ENCODE results near the gene TTLL11. TPM values are rescaled to one million over a fixed set of nuclear protein-coding genes. Genes with fewer than 3 reads are reported as not detected.

TTLL11 gene
- total and polyA plus RNA-seq, 2 experiments from 2014 or later: 5.5 to 7.6 TPM

DNA sequence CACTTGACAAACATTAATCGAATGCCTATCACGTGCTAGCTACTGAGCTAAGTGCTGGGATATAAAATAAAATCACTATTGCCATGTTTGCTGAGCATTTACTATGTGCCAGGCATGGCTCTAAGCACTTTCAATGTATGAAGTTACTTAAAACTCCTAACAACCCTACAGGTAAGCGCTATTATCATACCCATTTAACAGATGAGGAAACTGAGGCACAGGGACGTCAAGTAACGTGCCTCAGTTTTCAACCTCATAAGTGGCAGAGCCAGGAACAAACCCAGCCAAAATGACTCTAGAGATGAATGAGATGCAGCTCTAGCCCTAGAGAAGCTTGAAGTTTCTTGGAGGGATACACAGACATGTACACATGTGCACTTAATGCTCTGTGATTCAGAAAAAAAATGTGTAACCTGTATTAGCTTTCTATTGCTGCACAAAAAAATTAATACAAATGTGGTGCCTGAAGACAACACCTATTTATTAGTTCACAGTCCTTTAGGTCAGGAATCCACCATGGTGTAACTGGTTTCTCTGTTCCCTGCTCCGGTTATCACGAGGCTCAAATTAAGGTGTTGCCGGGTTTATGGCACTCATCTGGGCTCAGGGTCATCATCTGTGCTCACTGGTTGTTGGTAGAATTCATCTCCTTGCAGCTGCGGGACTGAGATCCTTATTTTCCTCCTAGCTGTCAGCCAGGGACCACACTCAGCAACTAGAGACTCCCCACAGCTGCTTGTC lies 33.7 kb downstream of the TTLL11 start:
- TF ChIP-seq EZH2phosphoT487 (IDR thresholded peaks at IDR 0.05; ENCODE audit: low read depth, severe bottlenecking, unreplicated experiment): no peak
- Histone ChIP-seq H3K9me2 (replicated peaks; ENCODE audit: insufficient read depth) (no peaks in the 10 kb centered on the region), H3K27me3 (no peaks in the 10 kb centered on the region), H2AFZ (no peak overlapping the region), H4K20me1 (ENCODE audit: insufficient read depth, poor library complexity, severe bottlenecking) (no peaks in the 10 kb centered on the region), H3K4me3 (no peak overlapping the region), H3K4me2 (no peak overlapping the region), H3K4me1 (ENCODE audit: insufficient read depth) (no peaks in the 10 kb centered on the region), H3K9me3 (ENCODE audit: low read depth) (no peaks in the 10 kb centered on the region), H3K27ac (no peak overlapping the region), H3K79me2 (no peaks in the 10 kb centered on the region), H3K36me3 (replicated peaks; ENCODE audit: insufficient read depth, low read depth) (no peaks in the 10 kb centered on the region)
- whole genome bisulfite sequencing (ENCODE audit: low lambda C conversion rate, missing lambda C conversion rate): 93% methylated on average over 9 of the region's 9 CpGs
- DNase-seq (ENCODE audit: low spot score): no peak

DNA sequence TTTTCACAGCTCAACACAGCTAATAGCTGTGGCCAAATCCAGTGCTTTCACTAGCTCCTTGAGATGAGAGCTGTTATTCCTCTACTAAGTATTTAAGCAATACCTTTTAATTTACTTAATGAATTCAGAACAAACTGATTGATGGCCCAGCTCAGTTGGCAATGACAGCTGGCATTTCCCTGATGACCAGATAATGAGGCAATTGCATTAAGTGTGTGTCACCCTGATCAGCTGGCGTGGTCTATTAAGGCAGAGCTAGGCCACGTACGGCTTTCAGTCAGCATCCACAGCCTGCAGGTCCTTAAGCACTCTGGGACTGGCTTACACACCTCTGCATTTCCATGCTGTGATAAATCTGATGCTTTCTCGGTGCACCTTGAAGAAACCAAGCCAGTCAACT lies 34.4 kb downstream of the TTLL11 start:
- Histone ChIP-seq H4K20me1 (ENCODE audit: insufficient read depth, poor library complexity, severe bottlenecking) (no peaks in the 10 kb centered on the region), H3K27me3 (no peaks in the 10 kb centered on the region), H2AFZ (no peak overlapping the region), H3K27ac (no peak overlapping the region), H3K9me2 (replicated peaks; ENCODE audit: insufficient read depth) (no peaks in the 10 kb centered on the region), H3K4me1 (ENCODE audit: insufficient read depth) (no peaks in the 10 kb centered on the region), H3K9me3 (ENCODE audit: low read depth) (no peaks in the 10 kb centered on the region), H3K4me3 (no peak overlapping the region), H3K4me2 (no peak overlapping the region), H3K79me2 (no peaks in the 10 kb centered on the region), H3K36me3 (replicated peaks; ENCODE audit: insufficient read depth, low read depth) (no peaks in the 10 kb centered on the region)
- DNase-seq (ENCODE audit: low spot score): no peak
- WGBS (ENCODE audit: low lambda C conversion rate, missing lambda C conversion rate): 95% methylated on average over 4 of the region's 4 CpGs
- no peak for TF ChIP-seq EZH2 (IDR thresholded peaks at IDR 0.05; ENCODE audit: borderline replicate concordance)

DNA sequence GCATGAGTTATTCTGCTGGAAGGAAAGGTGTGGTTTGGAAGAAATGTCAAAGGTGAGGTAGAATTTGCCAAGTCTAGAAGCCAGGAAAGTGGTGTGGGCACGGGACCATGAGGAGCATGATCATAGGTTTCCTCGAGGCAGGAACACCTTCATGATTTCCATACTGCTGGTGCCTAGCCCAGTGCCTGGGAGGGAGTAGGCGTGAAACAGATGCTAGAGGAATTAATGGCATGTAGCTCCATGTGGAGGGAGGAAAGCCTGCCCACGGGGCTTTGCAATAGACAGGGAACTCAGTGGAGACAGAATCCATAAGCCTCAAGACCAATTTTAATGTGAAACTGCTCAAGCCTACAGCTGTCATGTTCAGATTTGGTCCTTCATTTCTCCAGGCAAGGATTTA lies 35.1 kb downstream of the TTLL11 start:
- H3K4me1 ChIP-seq (ENCODE audit: insufficient read depth): no peaks in the 10 kb centered on the region
- no peak overlapping the region for H3K4me2 ChIP-seq
- H3K9me3 ChIP-seq (ENCODE audit: low read depth): no peaks in the 10 kb centered on the region
- H3K27me3 ChIP-seq: no peaks in the 10 kb centered on the region
- no peak for DNase-seq (ENCODE audit: low spot score)
- H3K79me2 ChIP-seq: no peaks in the 10 kb centered on the region
- H3K9me2 ChIP-seq (replicated peaks; ENCODE audit: insufficient read depth): no peaks in the 10 kb centered on the region
- TF ChIP-seq, protein P1, sequence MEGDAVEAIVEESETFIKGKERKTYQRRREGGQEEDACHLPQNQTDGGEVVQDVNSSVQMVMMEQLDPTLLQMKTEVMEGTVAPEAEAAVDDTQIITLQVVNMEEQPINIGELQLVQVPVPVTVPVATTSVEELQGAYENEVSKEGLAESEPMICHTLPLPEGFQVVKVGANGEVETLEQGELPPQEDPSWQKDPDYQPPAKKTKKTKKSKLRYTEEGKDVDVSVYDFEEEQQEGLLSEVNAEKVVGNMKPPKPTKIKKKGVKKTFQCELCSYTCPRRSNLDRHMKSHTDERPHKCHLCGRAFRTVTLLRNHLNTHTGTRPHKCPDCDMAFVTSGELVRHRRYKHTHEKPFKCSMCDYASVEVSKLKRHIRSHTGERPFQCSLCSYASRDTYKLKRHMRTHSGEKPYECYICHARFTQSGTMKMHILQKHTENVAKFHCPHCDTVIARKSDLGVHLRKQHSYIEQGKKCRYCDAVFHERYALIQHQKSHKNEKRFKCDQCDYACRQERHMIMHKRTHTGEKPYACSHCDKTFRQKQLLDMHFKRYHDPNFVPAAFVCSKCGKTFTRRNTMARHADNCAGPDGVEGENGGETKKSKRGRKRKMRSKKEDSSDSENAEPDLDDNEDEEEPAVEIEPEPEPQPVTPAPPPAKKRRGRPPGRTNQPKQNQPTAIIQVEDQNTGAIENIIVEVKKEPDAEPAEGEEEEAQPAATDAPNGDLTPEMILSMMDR (IDR thresholded peaks at IDR 0.05; ENCODE audit: poor library complexity): no peak
- TF ChIP-seq EZH2 (IDR thresholded peaks at IDR 0.05; ENCODE audit: borderline replicate concordance) (no peak), EZH2phosphoT487 (IDR thresholded peaks at IDR 0.05; ENCODE audit: low read depth, severe bottlenecking, unreplicated experiment) (no peak)
- no peaks in the 10 kb centered on the region for H4K20me1 ChIP-seq (ENCODE audit: insufficient read depth, poor library complexity, severe bottlenecking)
- H3K4me3 ChIP-seq: no peak overlapping the region
- 78% methylated on average over 4 of the region's 4 CpGs for WGBS (ENCODE audit: low lambda C conversion rate, missing lambda C conversion rate)
- no peak overlapping the region for H3K27ac ChIP-seq
- no peaks in the 10 kb centered on the region for H3K36me3 ChIP-seq (replicated peaks; ENCODE audit: insufficient read depth, low read depth)
- no peak overlapping the region for H2AFZ ChIP-seq

DNA sequence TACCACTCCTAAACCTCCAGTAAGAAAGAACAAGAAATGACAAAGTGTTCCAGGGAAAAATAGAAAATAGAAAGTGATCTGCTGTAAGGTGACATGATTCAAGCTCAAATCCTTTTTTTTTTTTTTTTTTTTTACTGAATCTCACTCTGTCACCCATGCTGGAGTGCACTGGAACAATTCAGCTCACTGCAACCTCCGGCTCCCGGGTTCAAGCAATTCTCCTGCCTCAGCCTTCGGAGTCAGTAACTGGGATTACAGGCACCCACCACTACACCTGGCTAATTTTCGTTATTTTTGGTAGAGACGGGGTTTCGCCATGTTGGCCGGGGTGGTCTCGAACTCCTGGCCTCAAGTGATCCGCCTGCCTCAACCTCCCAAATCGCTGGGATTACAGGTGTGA lies 35.9 kb downstream of the TTLL11 start:
- no peaks in the 10 kb centered on the region for H3K79me2 ChIP-seq
- DNase-seq (ENCODE audit: low spot score): no peak
- H3K27me3 ChIP-seq: no peaks in the 10 kb centered on the region
- H3K4me3 ChIP-seq: no peak overlapping the region
- H3K36me3 ChIP-seq (replicated peaks; ENCODE audit: insufficient read depth, low read depth): no peaks in the 10 kb centered on the region
- H3K4me1 ChIP-seq (ENCODE audit: insufficient read depth): no peaks in the 10 kb centered on the region
- 90% methylated on average over 10 of the region's 10 CpGs for WGBS (ENCODE audit: low lambda C conversion rate, missing lambda C conversion rate)
- no peak overlapping the region for H2AFZ ChIP-seq
- H3K9me3 ChIP-seq (ENCODE audit: low read depth): no peaks in the 10 kb centered on the region
- H3K27ac ChIP-seq: no peak overlapping the region
- TF ChIP-seq, protein P1 (IDR thresholded peaks at IDR 0.05; ENCODE audit: poor library complexity): no peak
- TF ChIP-seq EZH2phosphoT487 (IDR thresholded peaks at IDR 0.05; ENCODE audit: low read depth, severe bottlenecking, unreplicated experiment) (no peak), EZH2 (IDR thresholded peaks at IDR 0.05; ENCODE audit: borderline replicate concordance) (no peak)
- no peaks in the 10 kb centered on the region for H3K9me2 ChIP-seq (replicated peaks; ENCODE audit: insufficient read depth)
- no peak overlapping the region for H3K4me2 ChIP-seq
- no peaks in the 10 kb centered on the region for H4K20me1 ChIP-seq (ENCODE audit: insufficient read depth, poor library complexity, severe bottlenecking)

All from hepatocyte (in vitro differentiated cells).